Measurements from ENCODE around the gene SPINT3. TPM values are rescaled to one million over a fixed set of nuclear protein-coding genes. Genes with fewer than 3 reads are reported as not detected.

SPINT3 gene
- total and polyA plus RNA-seq, 2 of the 8 experiments (the other 6 are each of a cell fraction or from before 2014, with no cell fraction given): not detected

- CTCF ChIA-PET (ENCODE audit: partially characterized antibody): interaction anchor here (0.7 kb wide), 1 partner anchor 9 kb away, joined by 3 read pairs; no protein-coding TSS in a partner anchor
- no peak for TF ChIP-seq HDAC2 (IDR thresholded peaks at IDR 0.05; ENCODE audit: borderline replicate concordance in 1 of 2, low read depth in 2 of 2, low read length in 2 of 2)
- TF ChIP-seq SP1 (IDR thresholded peaks at IDR 0.05; ENCODE audit: low read depth, low read length): no peak
- TF ChIP-seq USF2 (IDR thresholded peaks at IDR 0.05; ENCODE audit: low read length): no peak
- no peak for TF ChIP-seq KDM1A (IDR thresholded peaks at IDR 0.05; ENCODE audit: borderline replicate concordance, low read length)
- no peak for TF ChIP-seq SIN3A (conservative IDR thresholded peaks at IDR 0.05 in 1 of 2, IDR thresholded peaks at IDR 0.05 in 1 of 2; ENCODE audit: low read depth in 1 of 2, low read length in 2 of 2)
- no peak for TF ChIP-seq TAF1 (IDR thresholded peaks at IDR 0.05; ENCODE audit: low read depth, low read length)
- no peak for TF ChIP-seq E2F6 (IDR thresholded peaks at IDR 0.05)
- TF ChIP-seq PHF8 (conservative IDR thresholded peaks at IDR 0.05; ENCODE audit: low read depth, low read length): no peak
- TF ChIP-seq POU5F1 (IDR thresholded peaks at IDR 0.05; ENCODE audit: low read depth, low read length): no peak
- no peak for TF ChIP-seq POLR2A (IDR thresholded peaks at IDR 0.05; ENCODE audit: control extremely low read depth in 1 of 2, low read depth in 2 of 2, low read length in 2 of 2)
- no peak for TF ChIP-seq SP4 (IDR thresholded peaks at IDR 0.05; ENCODE audit: low read length)
- no peak for TF ChIP-seq JUND (IDR thresholded peaks at IDR 0.05; ENCODE audit: low read length)
- TF ChIP-seq CREB1 (IDR thresholded peaks at IDR 0.05): no peak
These were observed 49.4 kb upstream of the SPINT3 start for GRCh38 chr20:45564760-45565276.

More at GRCh38 chr20:45564760-45565276, 49.4 kb upstream of the SPINT3 start:
- Histone ChIP-seq H2BK5ac (ENCODE audit: low read depth, low read length) (no peak overlapping the region), H3K18ac (ENCODE audit: extremely low read depth, low read length) (no peak overlapping the region), H3K9ac (replicated peaks in 1 of 4; ENCODE audit: extremely low read depth in 1 of 4, low read depth in 3 of 4, low read length in 3 of 4) (peak overlapping the region in 1 of 4 experiments; percentile 34; a peak in 1 of 7 replicates), H4K8ac (ENCODE audit: extremely low read depth, insufficient read depth, low read length) (no peak overlapping the region), H3K23ac (ENCODE audit: insufficient read length) (no peak overlapping the region), H4K5ac (ENCODE audit: insufficient read length, low read depth, low read length) (no peak overlapping the region), H2AK5ac (ENCODE audit: low read depth, low read length) (no peak overlapping the region), H4K20me1 (replicated peaks in 1 of 2; ENCODE audit: control insufficient read depth in 1 of 2, insufficient read depth in 2 of 2, low read length in 2 of 2) (no peaks in the 10 kb centered on the region), H3K79me1 (ENCODE audit: low read depth, low read length) (no peaks in the 10 kb centered on the region), H3K27ac (ENCODE audit: low read depth, low read length) (no peak overlapping the region), H3K23me2 (ENCODE audit: low read depth, low read length) (no peaks in the 10 kb centered on the region), H3K4ac (replicated peaks; ENCODE audit: insufficient read length, low read depth, low read length) (no peak overlapping the region), H3K27me3 (replicated peaks in 1 of 4; ENCODE audit: control insufficient read depth in 3 of 4, extremely low read depth in 1 of 4, insufficient read depth in 3 of 4, low read length in 3 of 4) (no peaks in the 10 kb centered on the region), H2AFZ (ENCODE audit: low read length) (no peak overlapping the region), H3K36me3 (ENCODE audit: control insufficient read depth in 2 of 4, insufficient read depth in 4 of 4, low read length in 3 of 4) (no peaks in the 10 kb centered on the region; a peak in 1 of 8 replicates), H3K4me2 (ENCODE audit: insufficient read depth in 1 of 2, low read depth in 2 of 2, low read length in 2 of 2) (no peak overlapping the region), H2BK120ac (replicated peaks; ENCODE audit: low read depth, low read length) (no peak overlapping the region), H2BK20ac (ENCODE audit: low read length) (no peak overlapping the region), H3K4me1 (replicated peaks in 1 of 4; ENCODE audit: control insufficient read depth in 3 of 4, insufficient read depth in 4 of 4, low read length in 3 of 4) (no peaks in the 10 kb centered on the region), H3K4me3 (ENCODE audit: extremely low read depth in 1 of 4, insufficient read depth in 2 of 4, low read depth in 3 of 4, low read length in 4 of 4) (no peak overlapping the region), H2BK12ac (ENCODE audit: low read depth, low read length) (no peak overlapping the region), H4K91ac (replicated peaks; ENCODE audit: insufficient read length, low read length) (no peak overlapping the region), H3K56ac (replicated peaks; ENCODE audit: insufficient read length, low read depth, low read length) (no peak overlapping the region), H2BK15ac (ENCODE audit: low read length) (no peak overlapping the region), H3K14ac (ENCODE audit: insufficient read length) (no peak overlapping the region), H3K9me3 (ENCODE audit: insufficient read depth in 2 of 2, low read depth in 1 of 2, low read length in 1 of 2) (no peaks in the 10 kb centered on the region), H3K79me2 (ENCODE audit: control insufficient read depth in 1 of 2, insufficient read depth in 2 of 2, low read length in 2 of 2) (no peaks in the 10 kb centered on the region)
- POLR2A ChIA-PET (ENCODE audit: partially characterized antibody): no interaction called here
- DNase-seq (ENCODE audit: low read depth in 1 of 2, low spot score in 2 of 2) (no peak), FAIRE-seq (no peak)
- 100% methylated on average over 2 of the region's 2 CpGs; no CpG with 5 or more reads in 1 of the 2 experiments for WGBS, 2 experiments (ENCODE audit: extremely low coverage in 1 of 2, insufficient coverage in 1 of 2, insufficient read length in 1 of 2, insufficient replicate concordance in 2 of 2, low coverage in 1 of 2, low lambda C conversion rate in 2 of 2, missing lambda C conversion rate in 1 of 2)
